Left lung (tissue), 10 donors: Measurements from ENCODE around the gene BRIX1. TPM values are rescaled to one million over a fixed set of nuclear protein-coding genes. Genes with fewer than 3 reads are reported as not detected.
A peak's percentile ranks its signal among the peaks of the same experiment; 100 is the strongest.
"Not testable (repeated sequence)": the region's sequence is repeated elsewhere in the genome, so short reads cannot be mapped to it uniquely, and the experiment has no call there.

ENCODE experiments used
- ATAC-seq: fragments of 200-7000 bp; cut with Tn5 transposase; one replicate; pipeline ENCODE4 v1.9.1; 2020; ENCODE audit warnings: moderate library complexity
- DNase-seq, 4 donors: peaks; one replicate each; pipeline ENCODE4 v3.0.0-alpha.2; 2013 to 2020
- H3K27ac ChIP-seq, 2 donors: fragments of 200-600 bp; sonication (generic) in 1 of 2; one replicate each; pipeline versions ENCODE4 v1.5.0 to v1.8.0; 2020 to 2021
- H3K27me3 ChIP-seq, 2 donors: fragments of 200-600 bp; sonication (generic) in 1 of 2; one replicate each; pipeline versions ENCODE4 v1.5.0 to v1.8.0; 2020 to 2021
- H3K36me3 ChIP-seq, 2 donors: fragments of 200-600 bp; sonication (generic) in 1 of 2; one replicate each; pipeline versions ENCODE4 v1.5.0 to v1.8.0; 2020 to 2021
- H3K4me1 ChIP-seq, 2 donors: fragments of 200-600 bp; one replicate each; pipeline ENCODE4 v1.8.0; 2021
- H3K4me3 ChIP-seq, 2 donors: fragments of 200-600 bp; sonication (generic) in 1 of 2; one replicate each; pipeline versions ENCODE4 v1.5.0 to v1.8.0; 2020 to 2021; ENCODE audit warnings: mild to moderate bottlenecking in 1 of 2
- H3K9me3 ChIP-seq, 2 donors: fragments of 200-600 bp; sonication (generic) in 1 of 2; one replicate each; pipeline versions ENCODE4 v1.5.0 to v1.8.0; 2020 to 2021
- intact Hi-C, 2 donors: fragments of 100-400 bp; cut with DNase I; formaldehyde crosslinking; loops; one replicate each; pipeline versions ENCODE4 v1.11.2 to v1.14.2; 2022
- polyA plus RNA-seq, 6 donors: library from polyadenylated mRNA; unstranded; fragments of 120-200 nt; gene quantifications; one replicate each; pipeline ENCODE4 v1.2.1, GENCODE V29; 2013; ENCODE audit not compliant: insufficient read length in 6 of 6
- total RNA-seq, 2 donors: library from RNA; stranded (reverse); fragmentation: NEBNext Ultra II Directional; extraction: Animal tissue kit (Norgen Biotek cat#: 25700); gene quantifications; one replicate each; pipeline ENCODE4 v1.2.1, GENCODE V29; 2021
- TF ChIP-seq, protein P1 (sequence below), 2 donors: fragments of 200-600 bp; sonication (generic) in 1 of 2; IDR thresholded peaks; one replicate each; pipeline versions ENCODE4 v1.5.0 to v1.8.0; 2021; ENCODE audit warnings: antibody characterized with exemption in 2 of 2
- donor health status: DM: no; HTN: yes; CAD: no.
- donor health status: DM: no; HTN: no; CAD: no.

The BRIX1 gene
- total and polyA plus RNA-seq, 8 donors, result 15.8 to 49.3 (median 44.9) TPM

DNA sequence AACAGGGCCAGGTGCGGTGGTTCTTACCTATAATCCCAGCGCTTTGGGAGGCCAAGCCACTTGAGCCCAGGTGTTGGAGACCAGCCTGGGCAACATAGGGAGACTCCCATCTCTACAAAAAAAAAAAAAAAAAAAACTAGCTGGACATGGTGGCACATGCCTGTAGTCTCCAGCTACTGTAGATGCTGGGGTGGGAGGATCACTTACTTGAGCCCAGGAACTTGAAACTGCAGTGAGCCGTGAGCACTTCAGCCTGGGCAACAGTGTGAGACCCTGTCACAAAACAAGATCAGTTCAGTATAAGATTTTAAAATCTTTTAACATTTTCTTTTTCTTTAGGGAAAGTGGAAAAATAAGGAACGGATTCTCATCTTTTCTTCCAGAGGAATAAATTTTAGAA is 2.5 kb downstream of the BRIX1 start:
- Histone ChIP-seq H3K9me3 (no peaks in the 10 kb centered on the region), H3K4me1 (peaks cover 0 to 47% of the 10 kb centered on the region in 2 donors), H3K27me3 (no peaks in the 10 kb centered on the region), H3K27ac (no peak overlapping the region), H3K36me3 (peaks cover 0 to 41% of the 10 kb centered on the region in 2 donors), H3K4me3 (no peak overlapping the region)
- ATAC-seq (no peak), DNase-seq (no peak)
- intact Hi-C loops, result no loop called here
- TF ChIP-seq, protein P1, sequence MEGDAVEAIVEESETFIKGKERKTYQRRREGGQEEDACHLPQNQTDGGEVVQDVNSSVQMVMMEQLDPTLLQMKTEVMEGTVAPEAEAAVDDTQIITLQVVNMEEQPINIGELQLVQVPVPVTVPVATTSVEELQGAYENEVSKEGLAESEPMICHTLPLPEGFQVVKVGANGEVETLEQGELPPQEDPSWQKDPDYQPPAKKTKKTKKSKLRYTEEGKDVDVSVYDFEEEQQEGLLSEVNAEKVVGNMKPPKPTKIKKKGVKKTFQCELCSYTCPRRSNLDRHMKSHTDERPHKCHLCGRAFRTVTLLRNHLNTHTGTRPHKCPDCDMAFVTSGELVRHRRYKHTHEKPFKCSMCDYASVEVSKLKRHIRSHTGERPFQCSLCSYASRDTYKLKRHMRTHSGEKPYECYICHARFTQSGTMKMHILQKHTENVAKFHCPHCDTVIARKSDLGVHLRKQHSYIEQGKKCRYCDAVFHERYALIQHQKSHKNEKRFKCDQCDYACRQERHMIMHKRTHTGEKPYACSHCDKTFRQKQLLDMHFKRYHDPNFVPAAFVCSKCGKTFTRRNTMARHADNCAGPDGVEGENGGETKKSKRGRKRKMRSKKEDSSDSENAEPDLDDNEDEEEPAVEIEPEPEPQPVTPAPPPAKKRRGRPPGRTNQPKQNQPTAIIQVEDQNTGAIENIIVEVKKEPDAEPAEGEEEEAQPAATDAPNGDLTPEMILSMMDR (IDR thresholded peaks at IDR 0.05), result no peak

DNA sequence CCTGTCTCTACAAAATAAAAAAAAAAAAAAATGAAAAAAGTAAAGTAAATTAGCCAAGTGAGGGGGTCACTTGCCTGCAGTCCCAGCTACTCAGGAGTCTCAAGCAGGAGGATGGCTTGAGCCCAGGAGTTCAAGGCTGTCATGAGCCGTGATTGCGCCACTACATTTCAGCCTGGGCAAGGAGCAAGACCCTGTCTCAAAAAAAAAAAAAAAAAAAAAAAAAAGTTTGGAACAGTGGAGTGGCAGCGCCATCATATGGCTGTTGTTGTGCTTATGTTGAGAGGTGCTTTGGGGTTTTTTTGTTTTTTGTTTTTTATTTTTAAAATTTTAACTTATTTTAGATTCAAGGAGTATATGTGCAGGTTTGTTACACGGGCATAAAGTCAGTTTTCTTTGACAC is 3.6 kb downstream of the BRIX1 start:
- peaks cover 0 to 52% of the 10 kb centered on the region in 2 donors for H3K36me3 ChIP-seq
- H3K9me3 ChIP-seq, result no peaks in the 10 kb centered on the region

DNA sequence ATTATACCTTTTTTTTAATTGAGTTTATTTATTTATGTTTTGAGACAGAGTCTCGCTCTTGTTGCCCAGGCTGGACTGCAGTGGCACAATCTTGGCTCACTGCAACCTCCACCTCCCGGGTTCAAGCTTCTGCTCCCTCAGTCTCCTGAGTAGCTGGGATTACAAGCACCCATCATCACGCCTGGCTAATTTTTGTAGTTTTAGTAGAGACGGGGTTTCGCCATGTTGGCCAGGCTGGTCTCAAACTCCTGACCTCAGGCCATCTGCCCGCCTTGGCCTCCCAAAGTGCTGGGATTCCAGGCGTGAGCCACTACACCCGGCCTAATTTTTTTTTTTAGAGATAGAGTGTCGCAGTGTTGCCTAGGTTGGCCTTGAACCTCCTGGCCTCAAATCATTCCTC is 7.7 kb downstream of the BRIX1 start:
- intact Hi-C loops, ATAC-seq, H3K4me3 ChIP-seq, DNase-seq, H3K9me3 ChIP-seq, H3K27me3 ChIP-seq: not testable (repeated sequence)
- peaks cover 0 to 83% of the 10 kb centered on the region in 2 donors for H3K36me3 ChIP-seq
- H3K4me1 ChIP-seq, result peaks cover 0 to 25% of the 10 kb centered on the region in 2 donors
- peak overlapping the region; percentile 35 to 62 for H3K27ac ChIP-seq

More for the DNA sequence above, 3.6 kb downstream of the BRIX1 start:
- Histone ChIP-seq H3K27me3 (no peaks in the 10 kb centered on the region), H3K4me3 (no peak overlapping the region), H3K27ac (no peak overlapping the region), H3K4me1 (peaks cover 0 to 47% of the 10 kb centered on the region in 2 donors)
- DNase-seq (no peak), ATAC-seq (no peak)
- intact Hi-C loops, result no loop called here
- TF ChIP-seq, protein P1 (IDR thresholded peaks at IDR 0.05), result no peak

DNA sequence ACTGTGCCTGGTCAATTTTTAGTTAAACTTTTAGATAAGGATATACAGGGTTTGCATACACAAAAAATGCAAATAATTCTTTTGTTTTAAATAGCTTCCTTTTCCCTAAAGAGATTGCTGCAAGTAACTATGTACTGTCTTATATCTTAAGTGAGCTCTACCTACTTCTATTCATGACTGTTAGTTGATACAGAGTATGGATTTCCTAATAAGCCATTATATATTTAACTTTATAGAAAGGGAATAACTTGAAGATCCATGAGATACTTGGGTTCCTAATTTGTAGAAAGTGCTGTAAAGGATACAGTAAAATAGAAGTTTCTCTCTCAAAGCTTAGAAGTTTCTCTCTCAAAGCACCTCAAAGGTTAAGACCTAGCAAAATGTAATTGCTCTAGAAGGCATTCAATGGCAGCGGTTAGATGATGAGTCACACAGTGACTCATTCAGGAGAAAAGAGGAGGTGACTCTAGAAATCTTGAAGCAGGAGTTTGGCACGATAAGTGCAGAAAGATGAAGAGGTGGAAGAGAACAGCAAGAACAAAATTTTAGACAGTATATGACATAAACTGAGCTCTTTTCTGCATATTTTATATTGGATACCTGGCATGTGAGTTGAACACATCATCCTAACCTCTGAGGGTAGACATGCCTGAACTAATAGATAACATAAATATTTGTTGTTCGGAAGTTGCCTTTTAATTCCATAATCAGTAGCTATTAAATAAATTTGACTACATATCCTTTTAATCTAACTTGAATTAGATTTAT is 8.4 kb downstream of the BRIX1 start:
- intact Hi-C loops, result no loop called here
- no peak for DNase-seq
- no peaks in the 10 kb centered on the region for H3K9me3 ChIP-seq
- peak; percentile 87 for ATAC-seq
- H3K27me3 ChIP-seq, result no peaks in the 10 kb centered on the region
- TF ChIP-seq, protein P1 (IDR thresholded peaks at IDR 0.05), result no peak
- H3K4me3 ChIP-seq, result no peak overlapping the region
- H3K27ac ChIP-seq, result peak overlapping the region; percentile 35 to 62
- peaks cover 4 to 26% of the 10 kb centered on the region in 2 donors for H3K4me1 ChIP-seq
- H3K36me3 ChIP-seq, result peaks cover 0 to 78% of the 10 kb centered on the region in 2 donors

DNA sequence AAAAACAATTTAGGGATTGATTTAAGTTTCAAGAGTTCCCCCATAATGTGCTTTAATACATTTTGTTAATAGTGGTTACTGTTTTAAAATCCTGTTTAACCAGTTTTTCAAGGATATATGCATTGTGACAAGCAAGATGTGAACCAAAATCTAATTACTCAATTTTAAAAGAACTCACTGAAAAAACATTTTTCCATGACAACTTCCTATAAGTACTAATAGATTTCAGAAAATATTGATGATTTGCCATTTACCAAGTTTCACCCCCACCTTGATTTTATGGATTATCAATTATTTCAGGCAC is 8.9 kb downstream of the BRIX1 start:
- intact Hi-C loops, result no loop called here
- ATAC-seq, result no peak

More for the DNA sequence above, 8.9 kb downstream of the BRIX1 start:
- no peaks in the 10 kb centered on the region for H3K9me3 ChIP-seq
- peaks cover 0 to 75% of the 10 kb centered on the region in 2 donors for H3K36me3 ChIP-seq
- TF ChIP-seq, protein P1 (IDR thresholded peaks at IDR 0.05), result no peak
- H3K4me3 ChIP-seq, result no peak overlapping the region
- no peaks in the 10 kb centered on the region for H3K27me3 ChIP-seq
- H3K27ac ChIP-seq, result peak overlapping the region in 1 of 2 donors; percentile 62
- H3K4me1 ChIP-seq, result peaks cover 6 to 28% of the 10 kb centered on the region in 2 donors
- DNase-seq, result no peak
